ENCODE results near the gene CHD9. TPM values are rescaled to one million over a fixed set of nuclear protein-coding genes. Genes with fewer than 3 reads are reported as not detected.
A peak's percentile ranks its signal among the peaks of the same experiment; 100 is the strongest.

Gene CHD9
- total and polyA plus RNA-seq, 9 of the 15 experiments (the other 6 are each of a cell fraction or from before 2014, with no cell fraction given) = 29.0 to 69.3 (median 40.6) TPM

- TF ChIP-seq RNF219 (CRISPR knock-in tag; IDR thresholded peaks at IDR 0.05) (no peak), ZNF764 (CRISPR knock-in tag; IDR thresholded peaks at IDR 0.05; ENCODE audit: low read depth) (no peak), CBX2 (IDR thresholded peaks at IDR 0.05; ENCODE audit: insufficient read depth, low read length, poor library complexity, severe bottlenecking) (no peak), MEF2D (tag; conservative IDR thresholded peaks at IDR 0.05; ENCODE audit: low read depth) (no peak)
These were observed 673 bp upstream of the CHD9 start (continued) for GRCh38 chr16:53053967-53054669.

- POLR2A ChIA-PET = interaction anchor here (0.6 to 1.5 kb wide), 13 partner anchors 10 to 909 kb away, joined by 3 to 8 read pairs (median 4); no protein-coding TSS in a partner anchor
- peak overlapping the region; percentile 70 for H3K27ac ChIP-seq (ENCODE audit: extremely low read depth, low read depth, low read length)
- peak overlapping the region; percentile 89 to 96 for H3K9ac ChIP-seq (ENCODE audit: insufficient read depth in 1 of 2, low read depth in 2 of 2, low read length in 2 of 2)
- H2AFZ ChIP-seq (ENCODE audit: low read depth, low read length) = peak overlapping the region; percentile 73
- BruUV-seq (replicated peaks) = TSS peak; percentile 48
- peaks cover 63% of the 10 kb centered on the region for H3K79me2 ChIP-seq (ENCODE audit: control insufficient read depth, insufficient read depth, low read length)
- peak overlapping the region; percentile 83 for H3K4me2 ChIP-seq (ENCODE audit: insufficient read depth, low read length)
- CTCF ChIA-PET (ENCODE audit: low intra/inter-chr PET ratio) = interaction anchor here (0.7 to 2.0 kb wide), 3 partner anchors 20 to 152 kb away, joined by 6 to 16 read pairs (median 13); no protein-coding TSS in a partner anchor
- WGBS (ENCODE audit: insufficient coverage, low coverage, missing lambda C conversion rate) = 4% methylated on average over 10 of the region's 10 CpGs
- ATAC-seq (peak; percentile 68), DNase-seq (ENCODE audit: extremely low read depth in 1 of 4, low spot score in 3 of 4) (peak; percentile 59 to 93 (median 75)), FAIRE-seq (peak; percentile 94)
- no peaks in the 10 kb centered on the region for H3K27me3 ChIP-seq (ENCODE audit: control insufficient read depth in 2 of 2, insufficient read depth in 2 of 2, low read length in 2 of 2)
- intact Hi-C loops (cut with micrococcal nuclease) (loop anchor here (1.0 to 10.0 kb wide), 7 partner anchors 44 to 452 kb away; no protein-coding TSS in a partner anchor), in situ Hi-C loops (cut with MboI) (loop anchor here (10.0 kb wide), 1 partner anchor 449 kb away; the partner anchor contains the start of gene AKTIP)
- H3K4me3 ChIP-seq = peak overlapping the region; percentile 78
- no peaks in the 10 kb centered on the region for H3K9me1 ChIP-seq (ENCODE audit: control insufficient read depth, insufficient read depth, low read length)
- peaks cover 20% of the 10 kb centered on the region; the same call in 2 of the 3 replicates for H3K36me3 ChIP-seq (ENCODE audit: control insufficient read depth, insufficient read depth, low read length)
- no peaks in the 10 kb centered on the region for H3K9me3 ChIP-seq (replicated peaks; ENCODE audit: control insufficient read depth, insufficient read depth, low read depth, low read length)
- 0 out of 2 replicates have a peak, but pooled peaks cover 3% of the 10 kb centered on the region for H4K20me1 ChIP-seq (replicated peaks; ENCODE audit: control insufficient read depth, insufficient read depth, low read length)
- H3K4me1 ChIP-seq (replicated peaks in 1 of 2; ENCODE audit: control insufficient read depth in 2 of 2, insufficient read depth in 2 of 2, low read length in 2 of 2) = peaks cover 24 to 35% of the 10 kb centered on the region in 2 experiments; a peak in 4 of 5 replicates
- TF ChIP-seq ZBTB49 (CRISPR knock-in tag; IDR thresholded peaks at IDR 0.05; ENCODE audit: borderline replicate concordance) (no peak), EZH2 (IDR thresholded peaks at IDR 0.05; ENCODE audit: borderline replicate concordance, low read depth, low read length) (no peak), ETV6 (IDR thresholded peaks at IDR 0.05; ENCODE audit: borderline replicate concordance in 1 of 2, low read depth in 2 of 2, low read length in 1 of 2) (no peak), ETV6 (CRISPR knock-in tag; IDR thresholded peaks at IDR 0.05; ENCODE audit: borderline replicate concordance) (no peak)
These were observed 975 bp downstream of the CHD9 start for GRCh38 chr16:53055541-53056391.
